Testis (tissue), 3 donors: Measurements from ENCODE around the gene MINDY4B. TPM values are rescaled to one million over a fixed set of nuclear protein-coding genes. Genes with fewer than 3 reads are reported as not detected.

ENCODE experiments used
- DNase-seq: peaks from one replicate; pipeline ENCODE4 v3.0.0-alpha.2; 2019
- H3K27ac ChIP-seq, 2 donors: fragments of 200-600 bp; sonication (generic); one replicate each; pipeline ENCODE4 v1.5.1; 2019
- H3K27me3 ChIP-seq: fragments of 200-600 bp; sonication (generic); one replicate; pipeline ENCODE4 v1.5.1; 2019
- H3K36me3 ChIP-seq: fragments of 200-600 bp; sonication (generic); one replicate; pipeline ENCODE4 v1.5.1; 2017; ENCODE audit warnings: low read depth; ENCODE audit errors: missing control alignments
- H3K4me1 ChIP-seq: fragments of 200-600 bp; sonication (generic); one replicate; pipeline ENCODE4 v1.5.1; 2019
- H3K4me3 ChIP-seq, 2 donors: fragments of 200-600 bp; sonication (generic); one replicate each; pipeline ENCODE4 v1.5.1; 2017 to 2019
- H3K9me3 ChIP-seq: fragments of 200-600 bp; sonication (generic); one replicate; pipeline ENCODE4 v1.5.1; 2017
- CTCF ChIP-seq, 3 experiments: fragments of 450-650 bp in 2 of 3; fragments of 200-600 bp in 1 of 3; sonication (generic) in 1 of 3; IDR thresholded peaks; one replicate each; pipeline ENCODE4 v1.5.1; 2016 to 2019; ENCODE audit warnings: antibody characterized with exemption in 3 of 3, mild to moderate bottlenecking in 2 of 3, moderate library complexity in 1 of 3
- POLR2A ChIP-seq: fragments of 450-650 bp; IDR thresholded peaks from one replicate; pipeline ENCODE4 v1.6.1; 2017; ENCODE audit warnings: antibody characterized with exemption, mild to moderate bottlenecking, moderate library complexity
- WGBS, 2 donors: methylation state at CpG; one replicate each; pipeline ENCODE4 v1.1.5; 2018; 5-methylcytosine and 5-hydroxymethylcytosine counted together
- intact Hi-C: fragments of 100-400 bp; cut with DNase I; formaldehyde crosslinking; loops from one replicate; pipeline ENCODE4 v1.15.1; 2023; ENCODE audit warnings: low total_unique reads
- polyA plus RNA-seq: library from polyadenylated mRNA; stranded (reverse); fragments of 350-450 nt; fragmentation: Illumina TruSeq; extraction: RNeasy Lipid Tissue Mini Kit (QIAGEN cat#74804); gene quantifications from one replicate; pipeline ENCODE4 v1.2.3, GENCODE V29; 2014; ENCODE audit warnings: low read depth, low replicate concordance; ENCODE audit not compliant: insufficient read depth
- total RNA-seq, 2 donors: library from RNA; depleted of rRNA; stranded (reverse); fragments of >200 nt; gene quantifications; one replicate each; pipeline ENCODE4 v1.2.3, GENCODE V29; 2016

MINDY4B gene
- total and polyA plus RNA-seq, 3 donors from 2014 or later, result not detected

- Histone ChIP-seq H3K4me1 (no peaks in the 10 kb centered on the region), H3K9me3 (no peaks in the 10 kb centered on the region), H3K36me3 (no peaks in the 10 kb centered on the region), H3K27ac (no peak overlapping the region), H3K27me3 (no peaks in the 10 kb centered on the region), H3K4me3 (no peak overlapping the region)
- TF ChIP-seq POLR2A, result no peak
- TF ChIP-seq CTCF (IDR thresholded peaks at IDR 0.05), result no peak
- WGBS, 2 donors, result 54 to 69% methylated on average over 2 of the region's 2 CpGs
- intact Hi-C loops, result no loop called here
- no peak for DNase-seq
These were observed 2.3 kb downstream of the MINDY4B start for GRCh38 chr3:150902988-150903387.

DNA sequence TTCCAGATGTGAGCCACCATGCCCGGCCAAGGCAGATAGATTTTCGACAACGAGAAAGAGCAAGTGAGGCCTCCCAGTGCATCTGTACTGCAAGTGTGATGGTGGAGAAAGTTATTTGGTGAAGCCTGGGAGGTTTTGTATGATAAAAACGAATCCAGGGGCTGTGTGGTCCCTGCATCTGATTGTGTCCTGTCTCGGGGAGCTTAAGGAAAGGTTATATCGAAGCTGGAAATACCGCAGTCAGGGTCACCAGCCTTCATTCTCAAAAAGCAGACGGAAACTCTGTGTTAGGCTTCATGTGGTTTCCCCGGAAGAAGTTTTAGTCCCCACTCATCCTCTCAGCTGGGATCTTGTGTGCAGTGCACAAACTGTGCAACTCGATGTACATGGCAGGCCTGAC, 3.4 kb downstream of the MINDY4B start:
- no peak for DNase-seq
- 91 to 96% methylated on average over 10 of the region's 10 CpGs for WGBS, 2 donors
- H3K4me3 ChIP-seq, result no peak overlapping the region
- TF ChIP-seq CTCF (IDR thresholded peaks at IDR 0.05) (no peak), POLR2A (no peak)
- H3K27me3 ChIP-seq, result no peaks in the 10 kb centered on the region
- H3K9me3 ChIP-seq, result no peaks in the 10 kb centered on the region
- H3K4me1 ChIP-seq, result no peaks in the 10 kb centered on the region
- H3K36me3 ChIP-seq, result no peaks in the 10 kb centered on the region
- intact Hi-C loops, result no loop called here
- H3K27ac ChIP-seq, result no peak overlapping the region

DNA sequence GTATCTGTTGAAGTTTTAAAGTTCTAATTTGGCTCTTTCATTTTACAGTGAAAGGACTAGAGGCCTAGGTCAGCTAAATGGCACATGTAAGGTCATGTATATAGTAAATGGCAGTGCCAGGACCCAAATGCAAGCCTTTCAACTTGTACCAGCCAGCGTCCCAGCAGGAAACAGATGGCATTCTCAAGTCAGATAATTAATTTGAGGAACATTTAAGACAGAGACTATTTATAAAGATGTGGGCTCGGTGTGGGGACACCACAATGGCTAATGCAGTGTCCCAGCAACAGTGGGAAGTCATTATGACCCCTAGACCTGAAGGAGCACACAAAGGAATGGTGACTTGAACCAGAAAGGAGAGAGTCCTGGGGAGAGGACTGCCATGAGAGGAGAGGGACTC, 6.1 kb downstream of the MINDY4B start:
- 85 to 90% methylated on average over 2 of the region's 2 CpGs for WGBS, 2 donors

DNA sequence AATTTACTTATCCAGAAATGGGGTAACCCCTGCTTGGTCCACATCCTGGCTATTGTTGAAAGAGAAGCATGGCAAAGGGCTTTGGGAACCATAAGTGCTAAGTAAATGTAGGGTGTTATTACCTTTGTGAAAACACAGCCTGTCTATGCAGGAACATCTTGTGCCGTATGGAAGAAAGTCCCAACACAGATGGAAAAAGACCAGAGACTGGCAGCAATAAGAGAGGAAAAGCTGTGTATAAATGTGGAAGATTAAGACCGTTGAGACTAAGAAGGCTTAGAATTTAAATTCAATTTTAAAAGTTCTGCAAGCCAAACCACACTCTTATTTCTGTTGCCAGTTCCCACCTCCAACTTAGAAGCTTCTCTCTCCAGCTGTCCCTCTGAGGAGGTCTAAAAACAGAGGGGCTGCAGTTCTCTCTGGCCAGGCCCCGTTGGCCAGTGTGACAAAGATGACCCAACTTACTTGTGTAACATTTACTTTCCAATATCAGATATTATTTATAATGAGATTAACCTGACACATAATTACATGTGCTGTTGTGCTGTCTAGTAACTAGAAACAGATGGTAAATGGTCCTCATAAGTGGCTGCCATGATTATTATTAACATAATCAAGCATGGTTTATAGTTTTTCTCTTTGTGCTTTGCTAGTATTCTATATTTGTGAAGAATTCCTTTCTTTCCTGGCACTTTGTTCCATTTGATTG, 7.0 kb downstream of the MINDY4B start:
- Histone ChIP-seq H3K27me3 (no peaks in the 10 kb centered on the region), H3K4me1 (no peaks in the 10 kb centered on the region), H3K9me3 (no peaks in the 10 kb centered on the region), H3K36me3 (no peaks in the 10 kb centered on the region), H3K27ac (no peak overlapping the region), H3K4me3 (no peak overlapping the region)
- 78 to 82% methylated on average over 3 of the region's 3 CpGs for WGBS, 2 donors
- no peak for DNase-seq
- intact Hi-C loops, result no loop called here
- TF ChIP-seq POLR2A (no peak), CTCF (IDR thresholded peaks at IDR 0.05) (no peak)

More for the DNA sequence above, 6.1 kb downstream of the MINDY4B start:
- Histone ChIP-seq H3K4me1 (no peaks in the 10 kb centered on the region), H3K27ac (no peak overlapping the region), H3K36me3 (no peaks in the 10 kb centered on the region), H3K4me3 (no peak overlapping the region), H3K27me3 (no peaks in the 10 kb centered on the region), H3K9me3 (no peaks in the 10 kb centered on the region)
- intact Hi-C loops, result no loop called here
- DNase-seq, result no peak
- TF ChIP-seq POLR2A (no peak), CTCF (IDR thresholded peaks at IDR 0.05) (no peak)

GRCh38 chr3:150897592-150897991, 7.6 kb downstream of the MINDY4B start:
- H3K4me1 ChIP-seq, result no peaks in the 10 kb centered on the region
- 96 to 98% methylated on average over 3 of the region's 3 CpGs for WGBS, 2 donors
- no peaks in the 10 kb centered on the region for H3K9me3 ChIP-seq
- no peaks in the 10 kb centered on the region for H3K36me3 ChIP-seq
- intact Hi-C loops, result no loop called here
- TF ChIP-seq CTCF (IDR thresholded peaks at IDR 0.05) (no peak), POLR2A (no peak)
- H3K4me3 ChIP-seq, result no peak overlapping the region
- no peaks in the 10 kb centered on the region for H3K27me3 ChIP-seq
- no peak for DNase-seq
- no peak overlapping the region for H3K27ac ChIP-seq
